Neutrophil (primary cell): Measurements from ENCODE around the gene RAB3A.

Experiments used
- H3K27ac ChIP-seq: fragments of 200-600 bp; sonication (generic); 2 replicates; pipeline ENCODE4 v1.5.1; 2016; ENCODE audit warnings: mild to moderate bottlenecking, moderate library complexity
- H3K27me3 ChIP-seq: fragments of 200-600 bp; sonication (generic); 2 replicates; pipeline ENCODE4 v1.6.0; 2016; ENCODE audit warnings: mild to moderate bottlenecking
- H3K36me3 ChIP-seq: fragments of 200-600 bp; sonication (generic); 2 replicates; pipeline ENCODE4 v1.5.1; 2017
- H3K4me1 ChIP-seq, 2 experiments: fragments of 200-600 bp in 1 of 2; sonication (generic) in 1 of 2; 1 replicate in 1 of 2; 2 replicates in 1 of 2; pipeline versions ENCODE4 v1.5.1 to v1.6.1; 2013 to 2016; ENCODE audit warnings: low read depth in 1 of 2, low read length in 1 of 2, mild to moderate bottlenecking in 1 of 2, moderate library complexity in 1 of 2; ENCODE audit not compliant: control insufficient read depth in 1 of 2, insufficient read depth in 1 of 2
- H3K4me3 ChIP-seq, 2 experiments: fragments of 200-600 bp in 1 of 2; sonication (generic) in 1 of 2; 1 replicate in 1 of 2; 2 replicates in 1 of 2; pipeline ENCODE4 v1.5.1; 2013 to 2016; ENCODE audit warnings: low read depth in 1 of 2, low read length in 1 of 2, mild to moderate bottlenecking in 1 of 2, moderate library complexity in 1 of 2
- H3K9me3 ChIP-seq: fragments of 200-600 bp; sonication (generic); 2 replicates; pipeline ENCODE4 v1.5.1; 2016
- TF ChIP-seq, protein P1 (sequence below): fragments of 200-600 bp; sonication (generic); IDR thresholded peaks from 2 replicates; pipeline ENCODE4 v1.5.1; 2016; ENCODE audit warnings: antibody characterized with exemption

The RAB3A gene

DNA sequence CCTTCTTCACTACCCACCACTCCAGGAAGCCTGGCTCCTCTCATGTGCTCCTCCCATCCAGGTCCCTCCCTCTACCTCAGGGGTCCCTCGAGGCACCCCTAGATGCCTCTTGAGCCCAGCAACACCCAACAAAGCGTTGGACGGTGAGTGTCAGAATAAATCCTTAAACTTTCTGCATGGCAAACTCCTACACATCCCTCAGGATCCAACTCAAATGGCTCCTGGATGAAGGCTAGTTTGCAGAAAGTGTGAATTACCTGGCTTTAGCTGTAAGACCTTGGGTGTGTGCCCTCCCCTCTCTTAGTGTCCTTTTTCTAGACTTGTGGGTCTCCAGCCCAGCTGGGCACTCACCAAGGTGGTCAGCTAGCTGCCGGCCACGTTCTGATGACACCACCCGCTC lies 5.5 kb downstream of the RAB3A start:
- TF ChIP-seq, protein P1, sequence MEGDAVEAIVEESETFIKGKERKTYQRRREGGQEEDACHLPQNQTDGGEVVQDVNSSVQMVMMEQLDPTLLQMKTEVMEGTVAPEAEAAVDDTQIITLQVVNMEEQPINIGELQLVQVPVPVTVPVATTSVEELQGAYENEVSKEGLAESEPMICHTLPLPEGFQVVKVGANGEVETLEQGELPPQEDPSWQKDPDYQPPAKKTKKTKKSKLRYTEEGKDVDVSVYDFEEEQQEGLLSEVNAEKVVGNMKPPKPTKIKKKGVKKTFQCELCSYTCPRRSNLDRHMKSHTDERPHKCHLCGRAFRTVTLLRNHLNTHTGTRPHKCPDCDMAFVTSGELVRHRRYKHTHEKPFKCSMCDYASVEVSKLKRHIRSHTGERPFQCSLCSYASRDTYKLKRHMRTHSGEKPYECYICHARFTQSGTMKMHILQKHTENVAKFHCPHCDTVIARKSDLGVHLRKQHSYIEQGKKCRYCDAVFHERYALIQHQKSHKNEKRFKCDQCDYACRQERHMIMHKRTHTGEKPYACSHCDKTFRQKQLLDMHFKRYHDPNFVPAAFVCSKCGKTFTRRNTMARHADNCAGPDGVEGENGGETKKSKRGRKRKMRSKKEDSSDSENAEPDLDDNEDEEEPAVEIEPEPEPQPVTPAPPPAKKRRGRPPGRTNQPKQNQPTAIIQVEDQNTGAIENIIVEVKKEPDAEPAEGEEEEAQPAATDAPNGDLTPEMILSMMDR, result no peak
- Histone ChIP-seq H3K4me3 (no peak overlapping the region), H3K9me3 (no peaks in the 10 kb centered on the region), H3K27ac (no peak overlapping the region), H3K4me1 (peaks cover 22 to 28% of the 10 kb centered on the region in 2 experiments), H3K36me3 (peaks cover 14% of the 10 kb centered on the region), H3K27me3 (peaks cover 22% of the 10 kb centered on the region)

DNA sequence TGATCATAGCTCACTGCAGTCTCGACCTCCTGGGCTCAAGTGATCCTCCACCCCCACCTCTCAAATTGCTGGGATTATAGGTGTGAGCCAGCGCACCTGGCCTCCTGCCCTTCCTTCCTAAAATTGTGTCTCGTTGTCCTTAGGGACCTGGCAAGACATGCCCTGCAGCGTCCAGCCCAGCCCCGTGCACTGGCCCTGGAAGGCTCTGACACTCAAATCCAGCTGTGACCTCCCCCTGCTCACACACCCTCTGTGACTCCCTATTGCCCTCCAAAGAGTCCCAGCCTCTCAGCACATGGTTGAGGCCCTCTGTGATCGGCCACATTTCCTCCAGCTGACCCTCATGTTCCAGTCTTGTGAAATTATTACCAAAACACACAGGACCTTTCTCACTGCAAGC lies 5.9 kb downstream of the RAB3A start:
- Histone ChIP-seq H3K4me1 (peaks cover 19 to 27% of the 10 kb centered on the region in 2 experiments), H3K27ac (no peak overlapping the region), H3K36me3 (peaks cover 14% of the 10 kb centered on the region), H3K27me3 (peaks cover 18% of the 10 kb centered on the region), H3K4me3 (no peak overlapping the region), H3K9me3 (no peaks in the 10 kb centered on the region)
- TF ChIP-seq, protein P1, result no peak

GRCh38 chr19:18197306-18197705 lies 6.5 kb downstream of the RAB3A start:
- no peak overlapping the region for H3K27ac ChIP-seq
- TF ChIP-seq, protein P1, result no peak
- H3K4me1 ChIP-seq, result peaks cover 15 to 24% of the 10 kb centered on the region in 2 experiments
- H3K27me3 ChIP-seq, result peaks cover 11% of the 10 kb centered on the region
- peaks cover 14% of the 10 kb centered on the region for H3K36me3 ChIP-seq
- H3K4me3 ChIP-seq, result no peak overlapping the region
- H3K9me3 ChIP-seq, result no peaks in the 10 kb centered on the region

DNA sequence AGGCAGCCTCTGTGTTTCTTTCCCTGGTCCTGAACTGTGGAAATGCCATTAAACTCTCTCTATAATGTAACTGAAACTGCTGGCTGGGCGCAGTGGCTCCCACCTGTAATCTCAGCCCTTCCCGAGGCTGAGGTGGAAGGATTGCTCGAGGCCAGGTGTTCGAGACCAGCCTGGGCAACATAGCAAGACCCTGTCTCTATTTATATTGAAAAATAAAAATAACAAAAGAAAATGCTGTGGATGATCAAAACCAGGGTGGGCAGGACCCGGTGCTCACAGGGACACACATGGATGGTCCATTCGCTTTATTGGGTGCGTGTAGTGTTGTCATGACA lies 7.4 kb downstream of the RAB3A start:
- peaks cover 24 to 31% of the 10 kb centered on the region in 2 experiments for H3K4me1 ChIP-seq
- H3K9me3 ChIP-seq, result no peaks in the 10 kb centered on the region
- peaks cover 3% of the 10 kb centered on the region for H3K27me3 ChIP-seq
- H3K36me3 ChIP-seq, result peaks cover 14% of the 10 kb centered on the region
- TF ChIP-seq, protein P1, result no peak
- no peak overlapping the region for H3K27ac ChIP-seq
- no peak overlapping the region for H3K4me3 ChIP-seq

DNA sequence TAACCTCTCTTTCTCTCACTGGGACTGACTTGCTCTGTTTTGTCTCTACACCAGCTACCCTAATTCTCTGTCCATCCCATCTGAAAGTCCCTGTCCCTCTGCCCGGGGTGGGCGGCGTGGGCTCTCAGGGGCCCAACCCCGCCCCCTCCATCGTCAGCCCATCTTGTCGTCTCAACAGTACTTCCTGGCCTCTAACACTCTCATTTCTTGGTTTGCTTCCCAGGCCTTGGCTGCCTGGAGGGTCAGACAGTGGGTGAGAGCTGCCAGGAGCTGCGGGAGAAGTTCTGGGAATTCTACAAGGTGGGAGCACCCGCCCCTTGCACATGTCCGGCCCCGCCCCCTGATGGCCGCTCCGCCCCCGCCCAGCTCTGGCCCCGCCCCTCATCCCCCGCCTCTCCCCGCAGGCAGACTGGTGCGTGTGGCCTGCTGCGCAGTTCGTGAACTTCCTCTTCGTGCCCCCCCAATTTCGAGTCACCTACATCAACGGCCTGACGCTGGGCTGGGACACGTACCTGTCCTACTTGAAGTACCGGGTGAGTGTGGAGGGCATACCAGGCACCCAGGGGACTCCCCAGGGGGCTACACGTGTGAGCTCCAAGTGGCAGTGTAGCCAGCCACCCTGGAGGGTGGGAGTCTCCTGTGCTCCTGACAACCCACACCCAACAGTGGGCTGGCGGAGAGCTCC lies 9.1 kb downstream of the RAB3A start:
- Histone ChIP-seq H3K36me3 (peaks cover 14% of the 10 kb centered on the region), H3K27me3 (no peaks in the 10 kb centered on the region), H3K9me3 (no peaks in the 10 kb centered on the region), H3K4me3 (no peak overlapping the region), H3K4me1 (peaks cover 26 to 31% of the 10 kb centered on the region in 2 experiments), H3K27ac (no peak overlapping the region)
- TF ChIP-seq, protein P1, result no peak
